Activated T-helper 2 cell treated with anti-CD3 and anti-CD28 coated beads, Interferon-gamma antibody, Interleukin-2, Interleukin-4, amounts not matched to agents 10 μg/mL and 5 μg/mL and 100 μg/mL, durations not matched to agents 14 hours and 24 hours and 36 hours (primary cell): Measurements from ENCODE around the gene ATF7. TPM values are rescaled to one million over a fixed set of nuclear protein-coding genes. Genes with fewer than 3 reads are reported as not detected.
"Not testable (repeated sequence)": the region's sequence is repeated elsewhere in the genome, so short reads cannot be mapped to it uniquely, and the experiment has no call there.

Experiments used
- DNase-seq: peaks from one replicate; pipeline ENCODE4 v3.0.0; 2021; ENCODE audit warnings: low spot score
- H3K27ac Mint-ChIP-seq: one replicate; pipeline ENCODE4 v1.8.0; 2021; ENCODE audit warnings: mixed read lengths
- H3K27me3 Mint-ChIP-seq: one replicate; pipeline ENCODE4 v1.8.0; 2021; ENCODE audit warnings: low read depth, mixed read lengths
- H3K36me3 Mint-ChIP-seq: one replicate; pipeline ENCODE4 v1.8.0; 2021; ENCODE audit warnings: low read depth, mixed read lengths
- H3K4me1 Mint-ChIP-seq: one replicate; pipeline ENCODE4 v1.8.0; 2021; ENCODE audit warnings: low read depth, mixed read lengths
- H3K4me3 Mint-ChIP-seq: one replicate; pipeline ENCODE4 v1.8.0; 2021; ENCODE audit warnings: low read depth, mild to moderate bottlenecking, moderate library complexity, mixed read lengths
- H3K9me3 Mint-ChIP-seq: one replicate; pipeline ENCODE4 v1.8.0; 2021; ENCODE audit warnings: mixed read lengths
- intact Hi-C: fragments of 100-400 bp; cut with micrococcal nuclease; formaldehyde crosslinking; loops from one replicate; pipeline ENCODE4 v1.15.1; 2023
- total RNA-seq: library from RNA; stranded (reverse); gene quantifications from 2 replicates; pipeline ENCODE4 v1.2.3, GENCODE V29; 2022

The ATF7 gene
- total RNA-seq, 1 donor from 2014 or later: 32.0 TPM

DNA sequence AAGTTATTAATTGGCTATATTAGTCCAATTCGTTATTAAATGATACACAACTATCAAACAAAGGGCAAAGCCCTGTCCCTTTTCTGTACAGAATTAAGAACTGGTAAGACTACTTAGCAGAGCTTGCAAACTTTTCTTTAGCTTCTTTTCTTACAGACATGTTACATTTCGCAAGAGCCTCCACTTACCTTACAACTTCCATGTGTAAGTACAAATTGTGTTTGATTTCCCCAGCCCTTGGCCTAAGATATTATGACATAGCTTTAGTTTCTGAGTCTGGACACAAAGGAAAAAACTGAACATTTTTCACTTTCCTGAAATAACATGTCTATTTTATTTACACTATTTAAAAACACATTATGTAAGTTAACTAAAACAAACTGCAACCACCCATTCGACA lies 1.7 kb downstream of the ATF7 start:
- Mint-ChIP-seq H3K9me3 (no peaks in the 10 kb centered on the region), H3K4me3 (peak overlapping the region; percentile 100), H3K36me3 (peaks cover 13% of the 10 kb centered on the region), H3K4me1 (peaks cover 35% of the 10 kb centered on the region), H3K27me3 (no peaks in the 10 kb centered on the region), H3K27ac (no peak overlapping the region)
- no peak for DNase-seq
- intact Hi-C loops: no loop called here

DNA sequence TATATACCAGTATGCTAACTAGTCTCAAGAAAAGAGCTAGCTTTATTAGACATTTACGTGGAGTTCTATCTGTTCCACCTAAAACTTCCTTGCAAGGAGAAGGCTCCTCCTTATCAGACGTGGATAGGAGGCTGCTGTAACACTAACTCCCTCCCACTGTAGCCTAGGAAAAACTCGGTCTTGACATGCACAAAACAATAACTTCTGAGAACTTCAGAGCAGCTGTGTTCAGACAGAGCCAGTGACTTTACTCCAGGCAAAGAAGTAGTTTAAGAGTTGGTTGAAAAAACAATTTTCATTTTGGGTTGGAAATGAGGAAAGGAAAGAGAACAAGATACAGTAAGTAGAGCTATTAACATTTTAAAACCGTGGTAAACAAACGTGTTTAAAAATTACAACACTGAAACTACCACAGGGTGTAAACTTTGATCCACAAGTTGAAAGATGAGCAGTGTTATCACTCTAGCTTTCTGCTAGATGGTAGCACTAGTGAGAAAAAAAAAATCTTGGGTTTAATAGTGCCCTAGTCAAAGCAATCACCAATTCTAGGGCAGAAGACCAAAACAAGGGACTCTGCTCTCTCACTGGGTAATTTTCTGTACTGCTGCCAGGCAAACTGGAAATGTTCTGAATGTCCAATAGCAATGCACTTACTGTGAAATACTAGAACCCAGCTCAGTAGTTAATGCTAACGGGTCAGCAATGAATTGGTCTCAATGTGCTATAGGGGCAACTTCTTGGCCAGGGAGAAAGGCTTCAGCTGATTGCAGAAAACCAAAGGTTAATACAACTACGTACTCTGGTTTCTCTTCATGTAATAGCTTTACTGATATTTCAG lies 2.4 kb downstream of the ATF7 start:
- Mint-ChIP-seq H3K27ac (no peak overlapping the region), H3K4me1 (peaks cover 37% of the 10 kb centered on the region), H3K36me3 (peaks cover 13% of the 10 kb centered on the region), H3K4me3 (peak overlapping the region; percentile 100), H3K27me3 (no peaks in the 10 kb centered on the region), H3K9me3 (no peaks in the 10 kb centered on the region)
- intact Hi-C loops: no loop called here
- DNase-seq: no peak

- H3K4me1 Mint-ChIP-seq: peaks cover 47% of the 10 kb centered on the region
- intact Hi-C loops: no loop called here
- DNase-seq: no peak
- H3K9me3 Mint-ChIP-seq: no peaks in the 10 kb centered on the region
- H3K4me3 Mint-ChIP-seq: no peak overlapping the region
- H3K27ac Mint-ChIP-seq: no peak overlapping the region
- H3K27me3 Mint-ChIP-seq: no peaks in the 10 kb centered on the region
- peaks cover 19% of the 10 kb centered on the region for H3K36me3 Mint-ChIP-seq
Observed at GRCh38 chr12:53622724-53623123, 3.5 kb downstream of the ATF7 start.

GRCh38 chr12:53618275-53618674 lies 7.9 kb downstream of the ATF7 start:
- H3K36me3 Mint-ChIP-seq: peaks cover 17% of the 10 kb centered on the region
- H3K4me1 Mint-ChIP-seq: peaks cover 28% of the 10 kb centered on the region
- no peaks in the 10 kb centered on the region for H3K27me3 Mint-ChIP-seq
- no peak for DNase-seq
- no peaks in the 10 kb centered on the region for H3K9me3 Mint-ChIP-seq
- peak overlapping the region; percentile 82 for H3K27ac Mint-ChIP-seq
- peak overlapping the region; percentile 72 for H3K4me3 Mint-ChIP-seq
- intact Hi-C loops: no loop called here

GRCh38 chr12:53617700-53618099 lies 8.5 kb downstream of the ATF7 start:
- intact Hi-C loops: no loop called here
- H3K9me3 Mint-ChIP-seq: no peaks in the 10 kb centered on the region
- peaks cover 17% of the 10 kb centered on the region for H3K36me3 Mint-ChIP-seq
- peak overlapping the region; percentile 82 for H3K27ac Mint-ChIP-seq
- H3K27me3 Mint-ChIP-seq: no peaks in the 10 kb centered on the region
- peak overlapping the region; percentile 72 for H3K4me3 Mint-ChIP-seq
- H3K4me1 Mint-ChIP-seq: peaks cover 28% of the 10 kb centered on the region
- DNase-seq: no peak

DNA sequence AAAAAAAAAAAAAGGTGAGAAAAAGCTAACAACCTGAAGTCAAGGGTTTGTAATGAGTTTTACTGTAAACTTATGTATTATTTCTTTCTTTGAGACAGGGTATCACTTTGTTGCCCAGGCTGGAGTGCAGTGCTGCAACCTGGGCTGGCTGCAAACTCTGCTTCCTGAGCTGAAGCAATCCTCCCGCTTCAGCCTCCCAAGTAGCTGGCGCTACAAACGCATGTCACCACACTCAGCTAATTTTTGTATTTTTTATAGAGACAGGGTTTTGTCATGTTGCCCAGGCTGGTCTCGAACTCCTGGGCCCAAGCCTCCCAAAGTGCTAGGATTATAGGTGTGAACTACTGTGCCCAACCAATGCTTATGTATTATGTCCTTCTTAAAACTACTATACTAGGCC lies 9.2 kb downstream of the ATF7 start:
- no peaks in the 10 kb centered on the region for H3K27me3 Mint-ChIP-seq
- H3K9me3 Mint-ChIP-seq: no peaks in the 10 kb centered on the region
- DNase-seq: no peak
- H3K4me3 Mint-ChIP-seq: no peak overlapping the region
- peaks cover 17% of the 10 kb centered on the region for H3K36me3 Mint-ChIP-seq
- intact Hi-C loops: no loop called here
- no peak overlapping the region for H3K27ac Mint-ChIP-seq
- H3K4me1 Mint-ChIP-seq: peaks cover 28% of the 10 kb centered on the region

GRCh38 chr12:53613821-53614220 lies 12.4 kb downstream of the ATF7 start:
- Mint-ChIP-seq H3K27me3 (no peaks in the 10 kb centered on the region), H3K27ac (no peak overlapping the region), H3K4me3 (no peak overlapping the region), H3K4me1 (peaks cover 26% of the 10 kb centered on the region), H3K36me3 (peaks cover 18% of the 10 kb centered on the region), H3K9me3 (no peaks in the 10 kb centered on the region)
- no peak for DNase-seq
- intact Hi-C loops: no loop called here

GRCh38 chr12:53612978-53613377 lies 13.2 kb downstream of the ATF7 start:
- H3K4me3 Mint-ChIP-seq: no peak overlapping the region
- no peaks in the 10 kb centered on the region for H3K9me3 Mint-ChIP-seq
- peaks cover 17% of the 10 kb centered on the region for H3K36me3 Mint-ChIP-seq
- no peak overlapping the region for H3K27ac Mint-ChIP-seq
- H3K27me3 Mint-ChIP-seq: no peaks in the 10 kb centered on the region
- intact Hi-C loops: no loop called here
- DNase-seq: no peak
- peaks cover 17% of the 10 kb centered on the region for H3K4me1 Mint-ChIP-seq

DNA sequence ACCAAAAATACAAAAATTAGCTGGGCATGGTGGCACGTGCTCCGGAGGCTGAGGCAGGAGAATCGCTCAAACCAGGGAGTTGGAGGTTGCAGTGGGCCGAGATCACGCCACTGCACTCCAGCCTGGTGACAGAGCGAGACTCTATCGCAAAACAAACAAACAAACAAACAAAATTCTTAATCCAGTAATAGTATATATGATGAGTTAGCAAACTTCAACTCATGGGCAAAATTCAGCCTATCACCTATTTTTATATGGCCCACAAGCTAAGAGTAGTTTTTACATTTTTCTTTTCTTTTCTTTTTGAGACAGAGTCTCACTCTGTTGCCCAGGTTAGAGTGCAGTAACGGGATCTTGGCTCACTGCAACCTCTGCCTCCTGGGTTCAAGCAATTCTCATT lies 14.9 kb downstream of the ATF7 start:
- peaks cover 11% of the 10 kb centered on the region for H3K4me1 Mint-ChIP-seq

DNA sequence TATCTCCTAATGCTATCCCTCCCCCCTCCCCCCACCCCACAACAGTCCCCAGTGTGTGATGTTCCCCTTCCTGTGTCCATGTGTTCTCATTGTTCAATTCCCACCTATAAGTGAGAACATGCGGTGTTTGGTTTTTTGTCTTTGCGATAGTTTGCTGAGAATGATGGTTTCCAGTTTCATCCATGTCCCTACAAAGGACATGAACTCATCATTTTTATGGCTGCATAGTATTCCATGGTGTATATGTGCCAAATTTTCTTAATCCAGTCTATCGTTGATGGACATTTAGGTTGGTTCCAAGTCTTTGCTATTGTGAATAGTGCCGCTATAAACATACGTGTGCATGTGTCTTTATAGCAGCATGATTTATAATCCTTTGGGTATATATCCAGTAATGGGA lies 19.5 kb downstream of the ATF7 start:
- DNase-seq: not testable (repeated sequence)

More for the DNA sequence above, 14.9 kb downstream of the ATF7 start:
- no peak overlapping the region for H3K27ac Mint-ChIP-seq
- H3K4me3 Mint-ChIP-seq: no peak overlapping the region
- no peaks in the 10 kb centered on the region for H3K9me3 Mint-ChIP-seq
- H3K27me3 Mint-ChIP-seq: no peaks in the 10 kb centered on the region
- intact Hi-C loops: no loop called here
- H3K36me3 Mint-ChIP-seq: peaks cover 12% of the 10 kb centered on the region
- no peak for DNase-seq

GRCh38 chr12:53604581-53604980 lies 21.6 kb downstream of the ATF7 start:
- Mint-ChIP-seq H3K9me3 (no peaks in the 10 kb centered on the region), H3K27ac (no peak overlapping the region), H3K36me3 (peaks cover 23% of the 10 kb centered on the region), H3K4me3 (no peak overlapping the region), H3K4me1 (peaks cover 13% of the 10 kb centered on the region), H3K27me3 (no peaks in the 10 kb centered on the region)
- intact Hi-C loops: no loop called here
- DNase-seq: no peak

More for the DNA sequence above, 19.5 kb downstream of the ATF7 start:
- H3K4me1 Mint-ChIP-seq: peaks cover 13% of the 10 kb centered on the region
- H3K27me3 Mint-ChIP-seq, intact Hi-C loops, H3K4me3 Mint-ChIP-seq, H3K9me3 Mint-ChIP-seq, H3K27ac Mint-ChIP-seq: not testable (repeated sequence)
- peaks cover 15% of the 10 kb centered on the region for H3K36me3 Mint-ChIP-seq

DNA sequence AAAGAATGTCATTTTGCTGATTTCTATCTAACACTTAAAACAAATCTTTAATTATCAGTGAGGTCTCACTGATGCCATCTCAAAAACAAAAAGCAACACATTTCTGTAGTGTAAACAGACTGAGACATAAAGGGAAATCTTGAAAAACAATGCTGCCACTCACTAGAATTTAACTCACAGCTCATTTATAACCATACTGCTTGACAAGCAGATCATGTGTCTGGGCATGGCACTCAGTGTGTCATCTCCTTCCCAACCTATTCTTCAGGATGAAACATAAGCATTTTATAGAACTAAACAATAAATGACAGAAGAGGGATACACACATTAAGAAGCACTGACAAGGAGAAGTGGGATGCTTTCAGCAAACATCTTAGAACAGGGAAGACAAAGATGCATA lies 22.4 kb downstream of the ATF7 start:
- intact Hi-C loops: no loop called here
- Mint-ChIP-seq H3K4me1 (peaks cover 13% of the 10 kb centered on the region), H3K4me3 (no peak overlapping the region), H3K27ac (no peak overlapping the region), H3K9me3 (no peaks in the 10 kb centered on the region), H3K27me3 (no peaks in the 10 kb centered on the region), H3K36me3 (peaks cover 22% of the 10 kb centered on the region)
- DNase-seq: no peak

DNA sequence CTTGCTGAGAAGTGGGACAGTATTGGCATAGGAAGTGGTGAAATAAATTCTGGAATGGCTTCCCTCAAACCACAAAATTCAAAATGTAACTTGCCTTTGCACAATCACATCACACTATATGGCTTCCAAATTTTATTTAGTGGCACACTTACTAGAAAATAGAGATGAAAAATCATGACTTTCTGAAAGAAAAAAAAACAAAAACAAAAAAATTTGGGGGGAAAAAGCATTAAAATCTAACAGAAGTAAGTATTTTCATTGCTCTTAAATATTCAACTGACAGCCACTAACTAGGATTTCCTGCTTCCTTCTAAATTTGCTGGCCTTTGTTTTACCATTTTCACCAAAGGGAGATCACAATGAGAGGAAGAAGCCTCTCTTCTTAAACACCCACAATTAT lies 23.0 kb downstream of the ATF7 start:
- Mint-ChIP-seq H3K9me3 (no peaks in the 10 kb centered on the region), H3K36me3 (peaks cover 27% of the 10 kb centered on the region), H3K4me3 (no peak overlapping the region), H3K27ac (no peak overlapping the region), H3K27me3 (no peaks in the 10 kb centered on the region), H3K4me1 (peaks cover 13% of the 10 kb centered on the region)
- intact Hi-C loops: no loop called here
- no peak for DNase-seq
